CD4-positive, alpha-beta T cell (primary cell): ENCODE data around the gene SLC13A1. TPM values are rescaled to one million over a fixed set of nuclear protein-coding genes. Genes with fewer than 3 reads are reported as not detected.

Experiments
- ATAC-seq: fragments of 200-7000 bp; cut with Tn5 transposase; one replicate; pipeline ENCODE4 v1.10.0; 2022; ENCODE audit warnings: mild to moderate bottlenecking; ENCODE audit not compliant: poor library complexity
- CTCF ChIA-PET: fragments of 350-600 bp; sonication (Branson Sonifier 250); formaldehyde crosslinking; loops from one replicate; lab custom pipeline; 2021; ENCODE audit warnings: antibody characterized with exemption, inconsistent platforms; lab: Charles Lee
- POLR2A ChIA-PET: fragments of 350-600 bp; sonication (Branson Sonifier 250); formaldehyde crosslinking; loops from one replicate; lab custom pipeline; 2021; ENCODE audit warnings: antibody characterized with exemption, inconsistent platforms; lab: Charles Lee
- DNase-seq, 14 experiments: peaks; one replicate each; pipeline ENCODE4 v3.0.0-alpha.2; 2013 to 2020; ENCODE audit warnings: mixed read lengths in 2 of 14
- H3K27ac ChIP-seq, 2 donors: one replicate each; pipeline versions ENCODE4 v1.5.1 to v1.7.0; 2013; ENCODE audit warnings: low read length in 2 of 2, low read depth in 1 of 2, mild to moderate bottlenecking in 1 of 2
- H3K27me3 ChIP-seq, 2 experiments: 1 replicate in 1 of 2; 2 replicates in 1 of 2; pipeline versions ENCODE4 v1.6.1 to v1.7.0; 2013; ENCODE audit warnings: low read length in 2 of 2, control low read depth in 1 of 2, mild to moderate bottlenecking in 1 of 2, moderate library complexity in 1 of 2; ENCODE audit not compliant: insufficient read depth in 2 of 2, control insufficient read depth in 1 of 2
- H3K36me3 ChIP-seq: one replicate; pipeline ENCODE4 v1.6.1; 2013; ENCODE audit warnings: low read length, control low read depth; ENCODE audit not compliant: insufficient read depth
- H3K4me1 ChIP-seq: one replicate; pipeline ENCODE4 v1.6.1; 2013; ENCODE audit warnings: low read length, control low read depth; ENCODE audit not compliant: insufficient read depth
- H3K4me3 ChIP-seq: one replicate; pipeline ENCODE4 v1.5.1; 2013; ENCODE audit warnings: mild to moderate bottlenecking, low read length, moderate library complexity
- H3K9me3 ChIP-seq, 2 experiments: 1 replicate in 1 of 2; 2 replicates in 1 of 2; pipeline versions ENCODE4 v1.6.1 to v1.7.0; 2013; ENCODE audit warnings: low read length in 2 of 2, mild to moderate bottlenecking in 2 of 2, control low read depth in 1 of 2, moderate library complexity in 1 of 2; ENCODE audit not compliant: control insufficient read depth in 1 of 2, insufficient read depth in 1 of 2
- H3K27ac Mint-ChIP-seq: one replicate; pipeline ENCODE4 v1.8.0; 2020; ENCODE audit warnings: mixed read lengths
- H3K27me3 Mint-ChIP-seq: one replicate; pipeline ENCODE4 v1.8.0; 2021; ENCODE audit warnings: mixed read lengths
- H3K36me3 Mint-ChIP-seq: one replicate; pipeline ENCODE4 v1.8.0; 2021; ENCODE audit warnings: low read depth, mixed read lengths
- H3K4me1 Mint-ChIP-seq: one replicate; pipeline ENCODE4 v1.8.0; 2021; ENCODE audit warnings: low read depth, mixed read lengths
- H3K4me3 Mint-ChIP-seq: one replicate; pipeline ENCODE4 v1.8.0; 2020; ENCODE audit warnings: mild to moderate bottlenecking, mixed read lengths
- H3K9me3 Mint-ChIP-seq: one replicate; pipeline ENCODE4 v1.8.0; 2020; ENCODE audit warnings: mixed read lengths
- intact Hi-C, 2 experiments: fragments of 100-400 bp; cut with DNase I in 1 of 2; cut with micrococcal nuclease in 1 of 2; formaldehyde crosslinking; loops; one replicate each; pipeline versions ENCODE4 v1.15.1 to v1.9.0; 2023 to 2025; cut with DNase I, micrococcal nuclease
- total RNA-seq, 174 experiments: library from RNA in 2 of 174; stranded (reverse) in 2 of 174; gene quantifications; one replicate each; pipeline ENCODE4 v1.2.3 and lab custom pipeline; 2021 to 2026
- TF ChIP-seq, protein P1 (sequence below): fragments of 200-600 bp; IDR thresholded peaks from one replicate; pipeline ENCODE4 v1.8.0; 2022; ENCODE audit warnings: antibody characterized with exemption, mild to moderate bottlenecking

SLC13A1 gene
- total RNA-seq, 2 experiments from 2014 or later = not detected

- ChIA-PET POLR2A (no interaction called here), CTCF (no interaction called here)
- Histone ChIP-seq H3K27ac (no peak overlapping the region), H3K4me3 (no peak overlapping the region), H3K27me3 (no peaks in the 10 kb centered on the region), H3K36me3 (no peaks in the 10 kb centered on the region), H3K4me1 (no peaks in the 10 kb centered on the region), H3K9me3 (no peaks in the 10 kb centered on the region)
- intact Hi-C loops = no loop called here
- Mint-ChIP-seq H3K4me3 (no peak overlapping the region), H3K36me3 (no peaks in the 10 kb centered on the region), H3K9me3 (peaks cover 4% of the 10 kb centered on the region), H3K27me3 (no peaks in the 10 kb centered on the region), H3K4me1 (no peaks in the 10 kb centered on the region), H3K27ac (no peak overlapping the region)
- TF ChIP-seq, protein P1, sequence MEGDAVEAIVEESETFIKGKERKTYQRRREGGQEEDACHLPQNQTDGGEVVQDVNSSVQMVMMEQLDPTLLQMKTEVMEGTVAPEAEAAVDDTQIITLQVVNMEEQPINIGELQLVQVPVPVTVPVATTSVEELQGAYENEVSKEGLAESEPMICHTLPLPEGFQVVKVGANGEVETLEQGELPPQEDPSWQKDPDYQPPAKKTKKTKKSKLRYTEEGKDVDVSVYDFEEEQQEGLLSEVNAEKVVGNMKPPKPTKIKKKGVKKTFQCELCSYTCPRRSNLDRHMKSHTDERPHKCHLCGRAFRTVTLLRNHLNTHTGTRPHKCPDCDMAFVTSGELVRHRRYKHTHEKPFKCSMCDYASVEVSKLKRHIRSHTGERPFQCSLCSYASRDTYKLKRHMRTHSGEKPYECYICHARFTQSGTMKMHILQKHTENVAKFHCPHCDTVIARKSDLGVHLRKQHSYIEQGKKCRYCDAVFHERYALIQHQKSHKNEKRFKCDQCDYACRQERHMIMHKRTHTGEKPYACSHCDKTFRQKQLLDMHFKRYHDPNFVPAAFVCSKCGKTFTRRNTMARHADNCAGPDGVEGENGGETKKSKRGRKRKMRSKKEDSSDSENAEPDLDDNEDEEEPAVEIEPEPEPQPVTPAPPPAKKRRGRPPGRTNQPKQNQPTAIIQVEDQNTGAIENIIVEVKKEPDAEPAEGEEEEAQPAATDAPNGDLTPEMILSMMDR = no peak
- no peak for ATAC-seq
- DNase-seq = no peak
Measured at GRCh38 chr7:123120286-123120685, 79.5 kb downstream of the SLC13A1 start.

DNA sequence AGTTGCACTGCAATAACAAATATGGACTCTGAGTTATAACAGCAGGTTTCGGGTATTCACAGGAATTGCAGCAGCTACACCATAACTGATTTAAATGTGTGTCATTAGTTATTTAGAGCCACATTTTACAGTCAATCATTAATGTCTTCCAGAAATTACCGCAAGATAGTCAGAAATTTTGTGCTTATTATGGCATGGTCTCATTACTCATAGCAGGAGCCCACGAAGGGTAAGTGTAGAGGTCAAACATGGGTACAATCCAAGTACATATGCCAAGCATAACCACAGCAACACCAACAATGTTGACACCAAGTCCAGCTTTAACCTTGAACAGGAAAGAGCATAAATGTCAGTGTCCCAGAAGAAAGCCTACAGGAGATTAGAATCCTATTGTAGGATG is 84.4 kb downstream of the SLC13A1 start:
- H3K36me3 Mint-ChIP-seq = no peaks in the 10 kb centered on the region
- ChIA-PET CTCF (no interaction called here), POLR2A (no interaction called here)
- Histone ChIP-seq H3K36me3 (no peaks in the 10 kb centered on the region), H3K4me1 (no peaks in the 10 kb centered on the region), H3K27me3 (no peaks in the 10 kb centered on the region), H3K4me3 (no peak overlapping the region), H3K27ac (no peak overlapping the region), H3K9me3 (no peaks in the 10 kb centered on the region)
- DNase-seq (no peak), ATAC-seq (no peak)
- H3K4me1 Mint-ChIP-seq = no peaks in the 10 kb centered on the region
- intact Hi-C loops = no loop called here
- peaks cover 4% of the 10 kb centered on the region for H3K9me3 Mint-ChIP-seq
- H3K27ac Mint-ChIP-seq = no peak overlapping the region
- H3K27me3 Mint-ChIP-seq = no peaks in the 10 kb centered on the region
- no peak overlapping the region for H3K4me3 Mint-ChIP-seq
- TF ChIP-seq, protein P1 = no peak

DNA sequence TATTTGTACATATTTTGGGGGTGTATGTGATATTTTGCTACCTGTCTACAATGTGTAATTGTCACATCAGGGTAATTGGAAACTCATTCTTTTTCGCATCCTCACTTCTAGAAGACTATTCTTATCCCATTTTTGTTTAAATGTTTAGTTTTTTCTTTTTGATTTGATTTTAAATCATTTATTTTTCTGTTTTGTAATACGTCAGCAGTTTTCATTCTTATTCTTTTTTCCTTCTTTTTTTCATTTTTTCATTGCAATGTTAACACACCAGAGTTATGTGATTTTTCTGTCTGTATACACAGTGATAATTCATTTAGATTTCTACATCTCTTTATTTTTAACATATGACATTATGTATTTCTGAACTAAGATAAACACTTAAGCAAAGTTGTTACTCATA is 85.5 kb downstream of the SLC13A1 start:
- ChIA-PET POLR2A (no interaction called here), CTCF (no interaction called here)
- no peak overlapping the region for H3K27ac ChIP-seq
- Mint-ChIP-seq H3K4me1 (no peaks in the 10 kb centered on the region), H3K27me3 (no peaks in the 10 kb centered on the region), H3K27ac (no peak overlapping the region), H3K4me3 (no peak overlapping the region), H3K9me3 (peaks cover 4% of the 10 kb centered on the region), H3K36me3 (no peaks in the 10 kb centered on the region)
- TF ChIP-seq, protein P1 = no peak
- H3K27me3 ChIP-seq = no peaks in the 10 kb centered on the region
- no peak overlapping the region for H3K4me3 ChIP-seq
- H3K36me3 ChIP-seq = no peaks in the 10 kb centered on the region
- no peak for ATAC-seq
- no peak for DNase-seq
- H3K9me3 ChIP-seq = peaks cover 0 to 8% of the 10 kb centered on the region in 2 experiments
- H3K4me1 ChIP-seq = no peaks in the 10 kb centered on the region
- intact Hi-C loops = no loop called here
